Measurements from ENCODE around the gene RNF146.
"Not testable (repeated sequence)": the region's sequence is repeated elsewhere in the genome, so short reads cannot be mapped to it uniquely, and the experiment has no call there.

RNF146 gene, protein sequence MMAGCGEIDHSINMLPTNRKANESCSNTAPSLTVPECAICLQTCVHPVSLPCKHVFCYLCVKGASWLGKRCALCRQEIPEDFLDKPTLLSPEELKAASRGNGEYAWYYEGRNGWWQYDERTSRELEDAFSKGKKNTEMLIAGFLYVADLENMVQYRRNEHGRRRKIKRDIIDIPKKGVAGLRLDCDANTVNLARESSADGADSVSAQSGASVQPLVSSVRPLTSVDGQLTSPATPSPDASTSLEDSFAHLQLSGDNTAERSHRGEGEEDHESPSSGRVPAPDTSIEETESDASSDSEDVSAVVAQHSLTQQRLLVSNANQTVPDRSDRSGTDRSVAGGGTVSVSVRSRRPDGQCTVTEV

DNA sequence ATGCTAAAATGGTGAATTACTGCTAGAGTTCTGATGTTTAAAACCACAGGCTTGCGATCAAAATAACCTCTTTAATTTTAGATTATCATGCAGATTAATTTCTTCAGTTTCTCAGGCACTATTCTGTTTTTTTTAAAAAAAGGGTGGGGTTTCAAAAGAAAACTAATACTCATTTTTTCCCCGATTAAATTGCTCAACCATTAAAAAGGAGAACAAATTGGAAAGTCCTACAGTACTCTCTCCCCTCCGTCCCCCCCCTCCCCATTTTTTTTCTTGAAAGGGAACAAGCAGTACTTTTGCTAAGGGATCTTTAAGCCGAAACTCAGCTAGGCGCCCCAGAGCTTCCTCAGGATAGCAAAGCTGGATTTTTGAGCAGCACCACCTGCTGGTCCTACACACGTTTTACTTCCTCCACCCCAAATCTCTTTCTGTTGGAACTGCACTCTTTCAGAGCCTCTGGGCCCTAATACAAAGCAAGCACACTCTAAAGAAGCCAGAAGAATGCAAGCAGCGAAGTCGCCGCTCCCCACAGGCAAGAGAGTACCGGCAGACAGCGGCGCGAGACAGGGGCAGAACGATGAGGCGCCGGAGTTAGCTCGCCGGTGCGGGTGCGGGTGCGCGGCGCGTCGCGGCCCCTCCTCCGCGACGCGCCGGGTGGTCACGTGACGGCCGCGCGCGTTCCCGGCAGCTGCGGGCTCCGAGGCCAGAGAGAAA lies at the start of gene RNF146:
RNF146 (plus strand) TSS at position 687 of the 714 bp plus-strand sequence. CDS start 13,475 bp downstream, outside the sequence.
- peak; percentile 76 for DNase-seq (ENCODE audit: extremely low read depth, low read depth)
- TF ChIP-seq, protein P1, sequence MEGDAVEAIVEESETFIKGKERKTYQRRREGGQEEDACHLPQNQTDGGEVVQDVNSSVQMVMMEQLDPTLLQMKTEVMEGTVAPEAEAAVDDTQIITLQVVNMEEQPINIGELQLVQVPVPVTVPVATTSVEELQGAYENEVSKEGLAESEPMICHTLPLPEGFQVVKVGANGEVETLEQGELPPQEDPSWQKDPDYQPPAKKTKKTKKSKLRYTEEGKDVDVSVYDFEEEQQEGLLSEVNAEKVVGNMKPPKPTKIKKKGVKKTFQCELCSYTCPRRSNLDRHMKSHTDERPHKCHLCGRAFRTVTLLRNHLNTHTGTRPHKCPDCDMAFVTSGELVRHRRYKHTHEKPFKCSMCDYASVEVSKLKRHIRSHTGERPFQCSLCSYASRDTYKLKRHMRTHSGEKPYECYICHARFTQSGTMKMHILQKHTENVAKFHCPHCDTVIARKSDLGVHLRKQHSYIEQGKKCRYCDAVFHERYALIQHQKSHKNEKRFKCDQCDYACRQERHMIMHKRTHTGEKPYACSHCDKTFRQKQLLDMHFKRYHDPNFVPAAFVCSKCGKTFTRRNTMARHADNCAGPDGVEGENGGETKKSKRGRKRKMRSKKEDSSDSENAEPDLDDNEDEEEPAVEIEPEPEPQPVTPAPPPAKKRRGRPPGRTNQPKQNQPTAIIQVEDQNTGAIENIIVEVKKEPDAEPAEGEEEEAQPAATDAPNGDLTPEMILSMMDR (IDR thresholded peaks at IDR 0.05; ENCODE audit: low read depth, low read length, missing control alignments), result peak; percentile 74
- peak within 1 kb of the TSS; percentile 86 for H3K4me3 ChIP-seq (replicated peaks; ENCODE audit: low read depth, low read length)

DNA sequence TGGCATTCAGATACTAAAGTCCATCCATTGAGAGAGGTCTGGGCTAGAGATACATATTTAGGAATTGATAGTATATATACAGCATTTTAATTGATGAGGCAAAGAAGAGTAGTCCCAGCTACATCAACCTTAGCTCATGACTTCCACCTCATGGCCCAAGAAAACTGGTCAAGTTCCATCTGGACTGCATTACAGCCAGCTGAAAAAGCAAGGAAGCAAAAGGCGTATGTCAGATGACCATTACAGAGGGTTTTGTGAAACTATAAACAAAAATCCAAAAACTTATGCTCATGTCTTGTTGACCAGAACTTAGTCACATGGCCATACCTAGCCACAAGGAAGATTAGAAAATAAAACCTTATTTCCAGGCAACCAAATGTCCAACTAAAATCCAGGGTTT lies 46.8 kb upstream of the RNF146 start:
- TF ChIP-seq, protein P1 (IDR thresholded peaks at IDR 0.05; ENCODE audit: low read depth, low read length, missing control alignments), result no peak
- no peak overlapping the region for H3K4me3 ChIP-seq (replicated peaks; ENCODE audit: low read depth, low read length)
- no peak for DNase-seq (ENCODE audit: extremely low read depth, low read depth)

DNA sequence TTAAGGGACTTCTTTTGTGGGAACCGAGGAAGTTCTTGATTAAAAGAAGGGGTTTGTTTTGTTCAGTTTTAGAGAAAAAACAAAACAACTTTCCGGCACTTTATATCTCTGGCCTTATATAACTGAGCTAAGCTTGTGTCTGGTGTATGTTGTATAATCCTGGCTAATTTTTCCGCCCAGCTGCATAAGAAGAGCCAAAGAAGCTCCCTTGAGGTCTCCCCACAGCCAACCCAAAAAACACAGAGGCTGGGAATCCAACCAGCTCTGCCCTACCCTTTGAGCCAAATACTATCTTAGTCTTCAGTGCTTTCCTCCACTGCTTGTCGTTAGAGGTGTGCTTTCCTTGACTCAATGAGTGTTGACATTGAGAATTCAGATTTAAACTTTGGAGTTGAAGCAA lies 45.5 kb upstream of the RNF146 start:
- DNase-seq (ENCODE audit: extremely low read depth, low read depth), result no peak
- TF ChIP-seq, protein P1 (IDR thresholded peaks at IDR 0.05; ENCODE audit: low read depth, low read length, missing control alignments), result no peak
- H3K4me3 ChIP-seq (replicated peaks; ENCODE audit: low read depth, low read length), result no peak overlapping the region

DNA sequence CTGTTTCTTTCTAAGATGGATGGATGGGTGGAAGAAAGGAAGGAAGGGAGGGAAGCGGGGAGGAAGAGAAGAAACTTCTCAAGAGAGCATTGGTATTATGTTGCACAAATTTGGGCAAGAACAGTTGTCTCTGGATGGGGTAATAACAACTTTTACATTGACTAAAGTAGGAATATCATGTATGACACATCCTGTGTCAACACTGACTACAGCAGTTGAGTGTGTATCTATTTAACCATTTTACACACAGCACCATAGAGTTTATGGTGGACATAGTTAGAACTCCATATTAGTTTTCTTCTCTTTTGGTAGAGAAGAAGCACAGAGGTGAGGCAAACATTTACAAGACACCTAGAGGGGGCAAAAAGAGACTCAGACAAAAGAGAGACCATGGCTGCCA lies 44.2 kb upstream of the RNF146 start:
- no peak for DNase-seq (ENCODE audit: extremely low read depth, low read depth)
- H3K4me3 ChIP-seq (replicated peaks; ENCODE audit: low read depth, low read length), result no peak overlapping the region
- TF ChIP-seq, protein P1 (IDR thresholded peaks at IDR 0.05; ENCODE audit: low read depth, low read length, missing control alignments), result no peak

DNA sequence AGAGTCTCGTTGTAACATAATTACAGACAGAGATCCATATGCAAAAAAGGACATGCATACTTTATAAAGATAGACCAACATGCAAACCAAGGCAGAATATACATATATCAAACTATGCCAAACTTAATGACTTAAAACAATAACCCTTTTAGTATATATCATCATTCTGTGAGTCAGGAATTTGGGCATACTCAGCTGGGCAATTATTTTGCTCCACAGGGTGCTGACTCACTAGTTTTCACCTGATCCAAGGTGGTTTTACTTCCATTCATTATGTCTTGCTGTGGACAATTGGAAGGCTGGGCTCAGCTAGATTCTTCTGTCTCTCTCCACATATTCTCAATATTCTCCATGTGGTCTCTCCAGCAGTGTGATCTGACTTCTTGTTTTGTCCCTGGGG lies 41.2 kb upstream of the RNF146 start:
- TF ChIP-seq, protein P1 (IDR thresholded peaks at IDR 0.05; ENCODE audit: low read depth, low read length, missing control alignments), result no peak
- DNase-seq (ENCODE audit: extremely low read depth, low read depth), result no peak
- H3K4me3 ChIP-seq (replicated peaks; ENCODE audit: low read depth, low read length), result no peak overlapping the region

DNA sequence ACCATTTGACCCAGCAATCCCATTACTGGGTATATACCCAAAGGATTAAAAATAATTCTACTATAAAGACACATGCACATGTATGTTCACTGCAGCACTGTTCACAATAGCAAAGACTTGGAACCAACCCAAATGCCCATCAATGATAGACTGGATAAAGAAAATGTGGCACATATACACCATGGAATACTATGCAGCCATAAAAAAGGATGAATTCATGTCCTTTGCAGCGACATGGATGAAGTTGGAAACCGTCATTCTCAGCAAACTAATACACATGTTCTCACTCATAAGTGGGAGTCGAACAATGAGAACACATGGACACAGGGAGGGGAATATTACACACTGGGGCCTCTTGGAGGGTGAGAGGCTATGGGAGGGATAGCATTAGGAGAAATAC lies 32.8 kb upstream of the RNF146 start:
- H3K4me3 ChIP-seq (replicated peaks; ENCODE audit: low read depth, low read length); DNase-seq (ENCODE audit: extremely low read depth, low read depth): not testable (repeated sequence)

DNA sequence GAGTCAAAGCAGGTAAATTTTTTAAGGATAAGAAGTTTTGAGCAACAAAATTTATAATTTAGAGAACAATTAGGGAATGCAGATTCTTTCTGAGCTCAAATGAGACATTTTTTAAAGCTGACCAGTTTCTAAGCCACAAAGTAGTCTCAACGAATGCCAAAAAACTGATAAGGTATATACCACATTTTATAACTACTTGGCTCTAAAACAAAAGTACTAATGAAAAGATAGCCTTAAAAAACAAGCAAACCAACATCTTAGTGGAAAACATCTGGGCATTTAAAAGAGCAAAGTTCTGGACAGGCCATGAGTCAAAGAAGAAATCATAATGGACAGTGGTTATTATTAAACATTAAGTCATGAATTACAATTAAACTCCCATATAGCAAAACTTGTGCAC lies 23.2 kb upstream of the RNF146 start:
- H3K4me3 ChIP-seq (replicated peaks; ENCODE audit: low read depth, low read length), result no peak overlapping the region
- DNase-seq (ENCODE audit: extremely low read depth, low read depth), result no peak
- TF ChIP-seq, protein P1 (IDR thresholded peaks at IDR 0.05; ENCODE audit: low read depth, low read length, missing control alignments), result no peak

Data from HFF-Myc (cell line).